Prostate gland (tissue), 2 donors: ENCODE results near the gene YARS1.

Experiments used
- CTCF ChIP-seq, 4 experiments: fragments of 200-600 bp in 2 of 4; fragments of 450-650 bp in 2 of 4; sonication (generic) in 2 of 4; IDR thresholded peaks; 1 replicate in 3 of 4; 2 replicates in 1 of 4; pipeline ENCODE4 v1.5.1; 2016 to 2019; ENCODE audit warnings: antibody characterized with exemption in 4 of 4, mild to moderate bottlenecking in 2 of 4, moderate library complexity in 2 of 4
- POLR2A ChIP-seq: fragments of 450-650 bp; IDR thresholded peaks from one replicate; pipeline ENCODE4 v1.6.1; 2016; ENCODE audit warnings: antibody characterized with exemption, mild to moderate bottlenecking
- POLR2AphosphoS5 ChIP-seq: sonication (generic); formaldehyde crosslinking; IDR thresholded peaks from one replicate; pipeline ENCODE4 v1.6.1; 2017; ENCODE audit warnings: antibody characterized with exemption

GRCh38 chr1:32761253-32761877 lies 55.8 kb downstream of the YARS1 start:
- TF ChIP-seq POLR2A (no peak), POLR2AphosphoS5 (peak; percentile 77), CTCF (IDR thresholded peaks at IDR 0.05) (no peak)
